Upper lobe of right lung (tissue), 1 donor: ENCODE measurements around the gene SLC7A14. TPM values are rescaled to one million over a fixed set of nuclear protein-coding genes. Genes with fewer than 3 reads are reported as not detected.

Source experiments
- ATAC-seq: fragments of 200-7000 bp; cut with Tn5 transposase; one replicate; pipeline ENCODE4 v1.9.1; 2020; ENCODE audit warnings: mild to moderate bottlenecking, moderate library complexity
- DNase-seq: peaks from one replicate; pipeline ENCODE4 v3.0.0-alpha.2; 2020
- H3K27ac ChIP-seq: fragments of 200-600 bp; one replicate; pipeline ENCODE4 v1.8.0; 2022
- H3K27me3 ChIP-seq: fragments of 200-600 bp; one replicate; pipeline ENCODE4 v1.8.0; 2022; ENCODE audit warnings: mild to moderate bottlenecking
- H3K36me3 ChIP-seq: fragments of 200-600 bp; one replicate; pipeline ENCODE4 v1.8.0; 2022
- H3K4me1 ChIP-seq: fragments of 200-600 bp; one replicate; pipeline ENCODE4 v1.8.0; 2022
- H3K4me3 ChIP-seq: fragments of 200-600 bp; one replicate; pipeline ENCODE4 v1.8.0; 2022; ENCODE audit warnings: mild to moderate bottlenecking
- H3K9me3 ChIP-seq: fragments of 200-600 bp; one replicate; pipeline ENCODE4 v1.8.0; 2022
- intact Hi-C: fragments of 100-400 bp; cut with DNase I; formaldehyde crosslinking; loops from one replicate; pipeline ENCODE4 v1.11.0; 2022
- total RNA-seq: library from RNA; stranded (reverse); fragmentation: NEBNext Ultra II Directional; extraction: Animal tissue kit (Norgen Biotek cat#: 25700); gene quantifications from one replicate; pipeline ENCODE4 v1.2.1, GENCODE V29; 2021
- TF ChIP-seq, protein P1 (sequence below): fragments of 200-600 bp; IDR thresholded peaks from one replicate; pipeline ENCODE4 v1.8.0; 2022; ENCODE audit warnings: antibody characterized with exemption
- donor health status: DM: no; HTN: yes; CAD: no; lungs with severe emphysema.

Gene SLC7A14
- total RNA-seq, 1 donor from 2014 or later = not detected

DNA sequence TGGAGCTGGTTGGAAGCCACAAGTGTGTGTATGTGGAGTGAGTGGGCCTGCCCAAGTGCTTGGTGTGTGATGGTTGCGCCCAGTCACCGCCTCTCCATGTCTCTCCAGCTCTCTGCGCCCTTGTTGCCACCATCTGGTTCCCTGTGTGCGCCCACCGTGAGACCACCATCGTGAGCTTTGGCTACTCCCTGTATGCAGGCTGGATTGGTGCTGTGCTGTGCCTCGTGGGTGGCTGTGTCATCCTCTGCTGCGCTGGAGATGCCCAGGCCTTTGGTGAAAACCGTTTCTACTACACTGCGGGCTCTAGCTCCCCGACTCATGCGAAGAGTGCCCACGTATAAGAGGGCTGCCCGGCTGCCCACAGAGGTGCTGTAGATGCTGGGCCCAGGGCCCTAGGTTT, 153.5 kb downstream of the SLC7A14 start:
- intact Hi-C loops = no loop called here
- no peak overlapping the region for H3K4me3 ChIP-seq
- no peak overlapping the region for H3K27ac ChIP-seq
- ATAC-seq (no peak), DNase-seq (no peak)
- no peaks in the 10 kb centered on the region for H3K4me1 ChIP-seq
- H3K27me3 ChIP-seq = no peaks in the 10 kb centered on the region
- H3K9me3 ChIP-seq = no peaks in the 10 kb centered on the region
- TF ChIP-seq, protein P1, sequence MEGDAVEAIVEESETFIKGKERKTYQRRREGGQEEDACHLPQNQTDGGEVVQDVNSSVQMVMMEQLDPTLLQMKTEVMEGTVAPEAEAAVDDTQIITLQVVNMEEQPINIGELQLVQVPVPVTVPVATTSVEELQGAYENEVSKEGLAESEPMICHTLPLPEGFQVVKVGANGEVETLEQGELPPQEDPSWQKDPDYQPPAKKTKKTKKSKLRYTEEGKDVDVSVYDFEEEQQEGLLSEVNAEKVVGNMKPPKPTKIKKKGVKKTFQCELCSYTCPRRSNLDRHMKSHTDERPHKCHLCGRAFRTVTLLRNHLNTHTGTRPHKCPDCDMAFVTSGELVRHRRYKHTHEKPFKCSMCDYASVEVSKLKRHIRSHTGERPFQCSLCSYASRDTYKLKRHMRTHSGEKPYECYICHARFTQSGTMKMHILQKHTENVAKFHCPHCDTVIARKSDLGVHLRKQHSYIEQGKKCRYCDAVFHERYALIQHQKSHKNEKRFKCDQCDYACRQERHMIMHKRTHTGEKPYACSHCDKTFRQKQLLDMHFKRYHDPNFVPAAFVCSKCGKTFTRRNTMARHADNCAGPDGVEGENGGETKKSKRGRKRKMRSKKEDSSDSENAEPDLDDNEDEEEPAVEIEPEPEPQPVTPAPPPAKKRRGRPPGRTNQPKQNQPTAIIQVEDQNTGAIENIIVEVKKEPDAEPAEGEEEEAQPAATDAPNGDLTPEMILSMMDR = no peak
- no peaks in the 10 kb centered on the region for H3K36me3 ChIP-seq

- DNase-seq (no peak), ATAC-seq (no peak)
- H3K4me3 ChIP-seq = no peak overlapping the region
- H3K4me1 ChIP-seq = no peaks in the 10 kb centered on the region
- no peak overlapping the region for H3K27ac ChIP-seq
- H3K27me3 ChIP-seq = no peaks in the 10 kb centered on the region
- intact Hi-C loops = no loop called here
- TF ChIP-seq, protein P1 = no peak
- no peaks in the 10 kb centered on the region for H3K36me3 ChIP-seq
- no peaks in the 10 kb centered on the region for H3K9me3 ChIP-seq
Measured at GRCh38 chr3:170431054-170431453, 154.8 kb downstream of the SLC7A14 start.

DNA sequence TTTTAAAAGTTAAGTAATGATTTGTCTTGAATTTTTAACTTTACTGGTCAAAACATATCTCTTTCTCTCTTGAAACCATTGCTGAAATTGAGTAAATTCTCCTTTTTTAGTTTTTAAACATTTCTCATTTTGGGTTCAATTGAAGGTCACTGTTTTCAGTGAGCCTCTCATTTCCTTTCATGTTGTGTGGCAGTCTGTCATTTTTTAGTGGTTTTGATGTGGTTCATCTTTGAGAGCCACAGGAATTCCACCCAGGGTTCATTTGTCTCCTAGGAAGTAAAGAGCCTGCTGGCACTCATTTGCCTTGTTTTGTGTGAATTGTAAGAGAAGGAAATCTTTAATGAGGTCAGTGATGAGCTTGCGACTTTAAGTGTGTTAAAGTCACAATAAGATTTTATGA, 156.8 kb downstream of the SLC7A14 start:
- DNase-seq (no peak), ATAC-seq (no peak)
- intact Hi-C loops = no loop called here
- Histone ChIP-seq H3K27me3 (no peaks in the 10 kb centered on the region), H3K27ac (no peak overlapping the region), H3K4me3 (no peak overlapping the region), H3K9me3 (no peaks in the 10 kb centered on the region), H3K36me3 (no peaks in the 10 kb centered on the region), H3K4me1 (no peaks in the 10 kb centered on the region)
- TF ChIP-seq, protein P1 = no peak

DNA sequence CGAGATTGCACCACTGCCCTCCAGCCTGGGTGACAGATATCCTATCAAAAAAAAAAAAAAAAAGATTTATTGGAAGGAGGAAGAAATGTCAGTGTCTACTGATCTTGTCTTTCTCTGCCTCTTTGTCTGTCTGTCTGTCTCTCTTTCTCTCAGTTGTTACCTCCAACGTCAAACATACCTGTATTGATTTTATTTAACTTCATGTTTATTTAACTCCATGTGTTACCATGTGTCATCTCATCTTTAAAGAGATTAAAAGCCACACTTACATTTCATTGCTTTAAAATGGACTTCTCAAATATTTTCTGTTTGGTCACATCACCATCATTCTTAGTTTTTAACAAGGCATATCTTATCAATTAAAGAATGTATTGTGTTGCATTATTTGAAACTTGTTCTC, 157.8 kb downstream of the SLC7A14 start:
- H3K4me1 ChIP-seq = no peaks in the 10 kb centered on the region
- H3K9me3 ChIP-seq = no peaks in the 10 kb centered on the region
- H3K27ac ChIP-seq = no peak overlapping the region
- TF ChIP-seq, protein P1 = no peak
- DNase-seq (no peak), ATAC-seq (no peak)
- H3K4me3 ChIP-seq = no peak overlapping the region
- H3K27me3 ChIP-seq = no peaks in the 10 kb centered on the region
- no peaks in the 10 kb centered on the region for H3K36me3 ChIP-seq
- intact Hi-C loops = no loop called here

DNA sequence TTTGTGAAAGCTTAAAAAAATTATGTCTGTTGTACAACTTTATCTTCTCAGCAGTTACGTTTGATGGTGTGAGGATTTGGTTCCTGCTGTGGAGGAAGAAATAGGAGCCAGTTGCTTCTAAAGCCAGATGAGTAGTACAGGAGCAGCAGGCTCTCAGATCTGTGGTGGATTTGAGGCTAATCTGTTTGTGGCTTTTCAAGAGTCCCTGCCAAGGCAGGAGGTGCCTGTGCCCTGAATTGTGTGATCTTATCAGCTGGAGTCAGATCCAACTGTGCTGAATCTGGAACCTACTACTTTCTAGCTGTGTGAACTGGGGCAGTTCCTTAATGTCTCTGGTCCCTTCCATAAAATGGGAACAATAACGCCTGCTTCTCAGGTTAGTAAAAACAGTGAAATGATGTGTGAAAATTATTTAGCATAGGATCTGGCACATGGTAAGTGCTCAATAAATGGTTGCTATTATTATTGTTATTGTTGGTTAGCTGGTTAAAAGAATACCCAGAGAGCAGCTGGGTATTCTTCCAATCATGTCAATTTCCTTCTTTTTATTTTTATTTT, 159.6 kb downstream of the SLC7A14 start:
- no peaks in the 10 kb centered on the region for H3K36me3 ChIP-seq
- H3K4me1 ChIP-seq = no peaks in the 10 kb centered on the region
- H3K9me3 ChIP-seq = no peaks in the 10 kb centered on the region
- intact Hi-C loops = no loop called here
- no peak overlapping the region for H3K27ac ChIP-seq
- no peak overlapping the region for H3K4me3 ChIP-seq
- TF ChIP-seq, protein P1 = no peak
- ATAC-seq (no peak), DNase-seq (no peak)
- H3K27me3 ChIP-seq = no peaks in the 10 kb centered on the region
